OCI-LY1 (cell line): Measurements from ENCODE around the gene TM4SF1.

Experiments used
- H2AFZ ChIP-seq: fragments of 200-600 bp; sonication (generic), shearing (Covaris generic); 2 replicates; pipeline ENCODE4 v1.6.0; 2014; ENCODE audit warnings: antibody characterized with exemption, mild to moderate bottlenecking, low read length
- H3F3A ChIP-seq: fragments of 200-600 bp; sonication (generic), shearing (Covaris generic); 2 replicates; pipeline ENCODE4 v1.6.0; 2014; ENCODE audit warnings: mild to moderate bottlenecking, antibody characterized with exemption, low read length, moderate library complexity; ENCODE audit not compliant: insufficient read depth
- H3K27ac ChIP-seq: fragments of 200-600 bp; sonication (generic); 2 replicates; pipeline ENCODE4 v1.5.1; 2014; ENCODE audit warnings: low read length, mixed run types, mild to moderate bottlenecking, low read depth; ENCODE audit not compliant: poor library complexity, severe bottlenecking
- H3K27me3 ChIP-seq: fragments of 200-600 bp; sonication (generic); 2 replicates; pipeline ENCODE4 v1.6.0; 2014; ENCODE audit warnings: antibody characterized with exemption, mild to moderate bottlenecking, low read length, moderate library complexity; ENCODE audit not compliant: insufficient read depth
- H3K36me3 ChIP-seq: fragments of 200-600 bp; sonication (generic); 2 replicates; pipeline ENCODE4 v1.6.1; 2014; ENCODE audit warnings: mild to moderate bottlenecking, antibody characterized with exemption, low read length, moderate library complexity, mixed read lengths; ENCODE audit not compliant: insufficient read depth
- H3K4me1 ChIP-seq: fragments of 200-600 bp; sonication (generic); 2 replicates; pipeline ENCODE4 v1.5.1; 2014; ENCODE audit warnings: mild to moderate bottlenecking, low read length, moderate library complexity; ENCODE audit not compliant: insufficient read depth, severe bottlenecking
- H3K4me2 ChIP-seq: fragments of 200-600 bp; sonication (generic), shearing (Covaris generic); 2 replicates; pipeline ENCODE4 v1.6.1; 2014; ENCODE audit warnings: low read length
- H3K4me3 ChIP-seq: fragments of 200-600 bp; sonication (generic); 2 replicates; pipeline ENCODE4 v1.5.1; 2014; ENCODE audit warnings: low read length, low read depth, mild to moderate bottlenecking, mixed read lengths; ENCODE audit not compliant: poor library complexity, severe bottlenecking
- H3K79me2 ChIP-seq: fragments of 200-600 bp; shearing (Covaris generic); 2 replicates; pipeline ENCODE4 v1.6.1; 2016; ENCODE audit warnings: mixed run types, low read length, mixed read lengths; ENCODE audit not compliant: insufficient read depth
- H3K9ac ChIP-seq: fragments of 200-600 bp; sonication (generic), shearing (Covaris generic); 2 replicates; pipeline ENCODE4 v1.6.1; 2014; ENCODE audit warnings: mild to moderate bottlenecking, low read length, mixed read lengths
- H3K9me2 ChIP-seq: fragments of 200-600 bp; sonication (generic), shearing (Covaris generic); 2 replicates; pipeline ENCODE4 v1.6.1; 2014; ENCODE audit warnings: low read depth, mild to moderate bottlenecking, low read length, mixed read lengths
- H3K9me3 ChIP-seq: fragments of 200-600 bp; shearing (Covaris generic); 2 replicates; pipeline ENCODE4 v1.6.1; 2014; ENCODE audit warnings: low read length, mixed read lengths
- H4K20me1 ChIP-seq: fragments of 200-600 bp; sonication (generic), shearing (Covaris generic); 2 replicates; pipeline ENCODE4 v1.6.0; 2016; ENCODE audit warnings: mild to moderate bottlenecking, low read length; ENCODE audit not compliant: insufficient read depth
- EZH2 ChIP-seq: fragments of 200-600 bp; sonication (generic), shearing (Covaris generic); IDR thresholded peaks from 2 replicates; pipeline ENCODE4 v1.8.0; 2017; ENCODE audit warnings: borderline replicate concordance, mixed run types, mild to moderate bottlenecking, antibody characterized with exemption, low read length, moderate library complexity, mixed read lengths
- TF ChIP-seq, protein P1 (sequence below): fragments of 200-600 bp; sonication (generic), shearing (Covaris generic); IDR thresholded peaks from 2 replicates; pipeline ENCODE4 v1.5.1; 2017; ENCODE audit warnings: mild to moderate bottlenecking, antibody characterized with exemption, low read length, moderate library complexity, mixed read lengths

Gene TM4SF1

DNA sequence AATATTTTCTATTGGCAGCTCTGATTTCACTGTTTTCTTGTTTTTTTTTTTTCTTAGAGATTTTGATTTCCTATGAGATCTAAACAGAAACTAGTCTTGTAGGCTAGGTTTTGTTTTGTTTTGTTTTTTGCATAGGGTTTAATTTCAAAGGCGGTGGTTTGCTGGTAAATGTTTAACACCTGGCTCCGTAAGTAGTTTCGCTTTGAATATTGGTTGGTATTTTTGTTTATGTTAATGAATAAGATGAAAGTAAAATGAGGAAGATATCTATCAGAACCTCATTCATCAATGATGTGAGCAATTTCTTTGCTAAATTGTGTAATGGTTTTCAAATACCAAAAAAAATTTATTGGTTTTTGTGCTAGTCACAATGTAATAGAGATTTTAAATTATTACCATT, 39.7 kb upstream of the TM4SF1 start:
- Histone ChIP-seq H3K9me3 (no peaks in the 10 kb centered on the region), H3K4me3 (no peak overlapping the region), H3K27me3 (no peaks in the 10 kb centered on the region), H4K20me1 (no peaks in the 10 kb centered on the region), H3K27ac (no peak overlapping the region), H2AFZ (no peak overlapping the region), H3K9me2 (no peaks in the 10 kb centered on the region), H3K4me1 (no peaks in the 10 kb centered on the region), H3K9ac (no peak overlapping the region), H3K4me2 (no peak overlapping the region), H3K79me2 (no peaks in the 10 kb centered on the region), H3F3A (no peaks in the 10 kb centered on the region), H3K36me3 (no peaks in the 10 kb centered on the region)
- TF ChIP-seq EZH2 = no peak
- TF ChIP-seq, protein P1, sequence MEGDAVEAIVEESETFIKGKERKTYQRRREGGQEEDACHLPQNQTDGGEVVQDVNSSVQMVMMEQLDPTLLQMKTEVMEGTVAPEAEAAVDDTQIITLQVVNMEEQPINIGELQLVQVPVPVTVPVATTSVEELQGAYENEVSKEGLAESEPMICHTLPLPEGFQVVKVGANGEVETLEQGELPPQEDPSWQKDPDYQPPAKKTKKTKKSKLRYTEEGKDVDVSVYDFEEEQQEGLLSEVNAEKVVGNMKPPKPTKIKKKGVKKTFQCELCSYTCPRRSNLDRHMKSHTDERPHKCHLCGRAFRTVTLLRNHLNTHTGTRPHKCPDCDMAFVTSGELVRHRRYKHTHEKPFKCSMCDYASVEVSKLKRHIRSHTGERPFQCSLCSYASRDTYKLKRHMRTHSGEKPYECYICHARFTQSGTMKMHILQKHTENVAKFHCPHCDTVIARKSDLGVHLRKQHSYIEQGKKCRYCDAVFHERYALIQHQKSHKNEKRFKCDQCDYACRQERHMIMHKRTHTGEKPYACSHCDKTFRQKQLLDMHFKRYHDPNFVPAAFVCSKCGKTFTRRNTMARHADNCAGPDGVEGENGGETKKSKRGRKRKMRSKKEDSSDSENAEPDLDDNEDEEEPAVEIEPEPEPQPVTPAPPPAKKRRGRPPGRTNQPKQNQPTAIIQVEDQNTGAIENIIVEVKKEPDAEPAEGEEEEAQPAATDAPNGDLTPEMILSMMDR = no peak

GRCh38 chr3:149415484-149415883, 38.0 kb upstream of the TM4SF1 start:
- Histone ChIP-seq H3K9me2 (no peaks in the 10 kb centered on the region), H3K4me2 (no peak overlapping the region), H3K27ac (no peak overlapping the region), H3K9me3 (no peaks in the 10 kb centered on the region), H2AFZ (no peak overlapping the region), H3K9ac (no peak overlapping the region), H4K20me1 (no peaks in the 10 kb centered on the region), H3F3A (no peaks in the 10 kb centered on the region), H3K36me3 (no peaks in the 10 kb centered on the region), H3K27me3 (no peaks in the 10 kb centered on the region), H3K4me1 (no peaks in the 10 kb centered on the region), H3K4me3 (no peak overlapping the region), H3K79me2 (no peaks in the 10 kb centered on the region)
- no peak for TF ChIP-seq EZH2
- TF ChIP-seq, protein P1 = no peak

DNA sequence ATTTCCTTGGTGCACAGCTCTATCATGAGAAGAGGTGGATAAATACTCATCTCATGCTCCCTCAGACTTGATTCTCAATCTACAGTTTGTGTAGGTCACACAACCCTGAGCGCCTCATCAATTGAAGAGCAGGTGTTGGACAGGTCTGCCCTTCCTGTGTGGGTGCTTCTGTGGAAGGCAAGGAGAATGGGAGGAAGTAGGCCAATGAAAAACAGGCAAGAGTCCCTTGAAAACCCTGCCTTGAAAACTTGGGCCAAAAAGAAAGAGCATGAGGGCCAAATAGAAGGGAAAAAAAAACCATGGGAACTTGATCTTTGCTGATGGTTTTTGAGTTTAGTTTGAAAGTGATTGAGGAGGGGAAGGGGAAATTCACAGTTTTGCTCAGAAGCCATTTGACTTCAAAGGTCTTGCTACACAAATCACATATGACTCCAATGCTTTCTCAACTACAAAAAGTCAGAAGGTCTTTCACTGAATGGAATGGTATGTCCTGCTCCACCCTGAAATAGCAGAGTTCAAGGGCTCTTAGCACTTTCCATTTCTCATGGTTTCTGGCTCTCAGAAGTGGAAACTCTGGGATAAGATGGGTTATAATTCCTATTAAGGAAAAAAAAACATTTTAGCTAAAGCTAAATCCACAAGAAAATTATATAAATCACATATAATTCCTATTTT, 37.2 kb upstream of the TM4SF1 start:
- H3K36me3 ChIP-seq = no peaks in the 10 kb centered on the region
- H4K20me1 ChIP-seq = no peaks in the 10 kb centered on the region
- H3K4me2 ChIP-seq = no peak overlapping the region
- H3K9ac ChIP-seq = no peak overlapping the region
- TF ChIP-seq EZH2 = no peak
- TF ChIP-seq, protein P1 = no peak
- no peak overlapping the region for H3K27ac ChIP-seq
- H3K9me2 ChIP-seq = no peaks in the 10 kb centered on the region
- H2AFZ ChIP-seq = no peak overlapping the region
- H3K27me3 ChIP-seq = no peaks in the 10 kb centered on the region
- no peaks in the 10 kb centered on the region for H3K79me2 ChIP-seq
- no peak overlapping the region for H3K4me3 ChIP-seq
- H3K4me1 ChIP-seq = no peaks in the 10 kb centered on the region
- no peaks in the 10 kb centered on the region for H3K9me3 ChIP-seq
- H3F3A ChIP-seq = no peaks in the 10 kb centered on the region
